GM18499 (cell line): ENCODE results near the gene OR52D1.

ENCODE experiments used
- ATAC-seq: cut with Tn5 transposase; IDR thresholded peaks from one replicate; pipeline ENCODE4 v1.9.1; 2021; ENCODE audit warnings: moderate number of reproducible peaks; ENCODE audit not compliant: insufficient read depth, unreplicated experiment

The OR52D1 gene

DNA sequence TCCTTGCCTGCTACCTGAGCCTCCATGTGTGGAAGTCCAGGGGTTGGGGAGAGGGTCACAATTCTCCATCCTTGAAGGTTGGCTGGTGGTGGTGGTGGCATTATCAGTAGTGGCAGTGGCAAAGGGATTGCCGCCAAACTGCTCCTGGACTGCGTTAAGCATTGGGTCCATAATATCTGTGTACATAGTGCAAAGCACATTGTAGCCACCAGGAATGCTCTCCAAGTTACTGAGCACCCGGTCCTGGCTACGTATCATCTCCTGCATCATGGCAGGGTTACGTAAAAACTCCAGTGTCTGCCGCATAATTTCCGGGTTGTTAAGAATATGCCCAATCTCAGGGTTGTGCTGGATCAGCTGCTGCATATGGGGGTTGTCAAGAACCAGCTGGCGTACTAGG is 20.1 kb downstream of the OR52D1 start:
- ATAC-seq: no peak

DNA sequence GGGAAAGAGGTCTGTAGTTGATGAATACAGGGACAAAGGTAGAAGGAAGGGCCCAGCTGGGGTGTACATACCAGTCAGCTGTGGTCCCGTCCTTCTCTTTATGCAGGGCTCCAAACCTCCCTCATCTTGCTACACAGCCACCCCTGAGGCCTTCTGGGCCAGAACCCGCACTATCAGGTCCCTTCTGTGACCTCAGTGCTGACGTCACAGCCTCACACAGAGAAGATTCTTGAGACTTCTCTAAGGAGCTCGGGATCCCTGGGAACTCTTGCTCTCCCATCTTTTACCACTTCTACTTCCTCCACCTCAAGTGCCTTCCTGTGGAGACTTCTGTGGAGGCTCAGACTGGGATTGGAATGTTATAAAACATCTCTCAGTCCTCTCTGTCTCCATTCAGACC is 21.3 kb downstream of the OR52D1 start, which contains the start of gene UBQLN3:
Gene UBQLN3, minus strand, starts transcription at position 155 of the 400 bp plus-strand sequence. CDS start 399 bp downstream, outside the sequence.
- no peak for ATAC-seq

- no peak for ATAC-seq
Measured at GRCh38 chr11:5514841-5515240, 26.4 kb downstream of the OR52D1 start.

- ATAC-seq: no peak
Measured at GRCh38 chr11:5516599-5516998, 28.1 kb downstream of the OR52D1 start, which contains the start of gene UBQLNL. UBQLNL (minus strand) TSS chr11:5516699; CDS start chr11:5516441, 258 bp downstream.

GRCh38 chr11:5521540-5521939 is 33.1 kb downstream of the OR52D1 start:
- no peak for ATAC-seq

DNA sequence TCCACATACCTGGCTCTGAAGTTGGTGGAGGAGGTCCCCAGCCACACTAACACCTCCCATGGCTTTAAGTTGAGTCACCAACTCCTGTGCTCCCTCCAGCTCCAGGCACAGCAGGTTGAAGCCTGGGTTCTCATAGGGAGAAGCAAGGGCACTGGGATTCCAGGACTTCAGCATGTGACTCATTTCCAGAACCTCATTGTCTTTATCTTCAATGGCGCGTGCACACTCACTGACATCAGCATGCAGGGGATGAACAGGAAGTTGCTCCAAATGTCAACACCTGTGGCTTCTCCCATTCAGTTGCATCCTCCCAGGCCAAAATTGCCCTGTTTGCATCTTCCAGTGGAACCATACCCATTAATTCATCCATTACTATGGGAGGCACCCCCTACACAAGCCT is 33.8 kb downstream of the OR52D1 start:
- ATAC-seq: no peak

GRCh38 chr11:5524756-5525155 is 36.3 kb downstream of the OR52D1 start:
- ATAC-seq: no peak

GRCh38 chr11:5527716-5528115 is 39.2 kb downstream of the OR52D1 start:
- no peak for ATAC-seq

GRCh38 chr11:5528495-5528894 is 40.0 kb downstream of the OR52D1 start:
- ATAC-seq: no peak

DNA sequence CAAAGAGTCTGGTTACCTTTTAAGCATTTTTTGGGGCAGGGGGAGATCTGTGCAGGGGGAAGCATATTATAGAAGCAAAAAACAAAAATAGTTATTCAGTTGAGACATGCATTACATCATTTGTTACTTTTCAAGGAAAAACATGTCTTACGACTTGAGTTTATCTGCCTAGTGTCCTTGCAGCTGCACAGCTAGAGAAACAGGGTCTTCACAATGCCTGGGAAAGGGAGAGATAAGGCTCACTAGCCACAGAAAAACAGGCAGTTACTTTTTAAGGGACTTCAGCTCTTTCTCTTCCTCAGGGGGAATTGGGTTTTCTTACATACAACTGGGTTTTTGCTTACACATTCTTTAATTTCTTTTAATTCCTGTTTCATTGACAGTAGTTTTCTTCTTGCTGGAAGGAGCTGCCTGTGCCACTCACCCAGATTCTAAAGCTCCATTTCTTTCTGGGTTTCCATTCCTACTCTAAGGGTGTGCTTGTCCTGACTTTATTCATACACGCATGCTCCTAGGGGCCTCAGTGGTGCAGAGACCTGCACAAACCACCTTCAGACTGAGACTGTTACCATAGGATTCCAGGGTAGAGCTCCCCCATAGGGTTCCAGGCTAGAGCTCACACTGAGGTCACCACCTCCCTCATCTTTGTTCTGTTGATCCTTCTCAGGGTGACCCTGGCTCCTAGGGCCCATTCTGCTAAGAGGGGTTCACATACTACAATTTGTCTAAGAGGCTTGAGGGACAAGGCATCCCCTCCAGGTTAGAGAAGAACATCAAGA is 42.8 kb downstream of the OR52D1 start:
- ATAC-seq: no peak

- no peak for ATAC-seq
Measured at GRCh38 chr11:5534046-5534445, 45.6 kb downstream of the OR52D1 start.

DNA sequence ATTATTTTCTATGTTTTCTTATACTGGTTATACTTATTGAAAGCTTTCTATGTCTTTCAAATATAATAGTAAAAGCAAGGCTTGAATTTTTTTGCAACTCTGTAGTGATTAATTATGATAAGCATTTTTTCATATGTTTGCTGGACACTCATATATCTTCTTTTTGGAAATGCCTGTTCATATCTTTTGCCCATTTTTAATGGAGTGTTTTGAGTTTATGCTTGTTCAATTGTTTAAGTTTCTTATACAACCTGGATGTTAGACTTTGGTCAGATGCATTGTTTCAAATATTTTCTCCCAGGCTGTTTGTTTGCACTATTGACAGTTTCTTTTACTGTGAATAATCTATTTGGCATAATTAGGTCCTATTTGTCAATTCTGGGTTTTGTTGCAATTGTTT is 48.0 kb downstream of the OR52D1 start:
- ATAC-seq: no peak
